HL-60 (cell line): ENCODE measurements around the gene ZNF521.

Experiments used
- POLR2AphosphoS5 ChIP-seq: IDR thresholded peaks from 2 replicates; pipeline ENCODE4 v1.6.1; 2012; ENCODE audit warnings: low read depth
- TF ChIP-seq, protein P1 (sequence below): IDR thresholded peaks from one replicate; pipeline ENCODE4 v1.5.1; 2011; ENCODE audit warnings: low read length, control low read depth, inconsistent platforms; ENCODE audit not compliant: insufficient read depth

DNA sequence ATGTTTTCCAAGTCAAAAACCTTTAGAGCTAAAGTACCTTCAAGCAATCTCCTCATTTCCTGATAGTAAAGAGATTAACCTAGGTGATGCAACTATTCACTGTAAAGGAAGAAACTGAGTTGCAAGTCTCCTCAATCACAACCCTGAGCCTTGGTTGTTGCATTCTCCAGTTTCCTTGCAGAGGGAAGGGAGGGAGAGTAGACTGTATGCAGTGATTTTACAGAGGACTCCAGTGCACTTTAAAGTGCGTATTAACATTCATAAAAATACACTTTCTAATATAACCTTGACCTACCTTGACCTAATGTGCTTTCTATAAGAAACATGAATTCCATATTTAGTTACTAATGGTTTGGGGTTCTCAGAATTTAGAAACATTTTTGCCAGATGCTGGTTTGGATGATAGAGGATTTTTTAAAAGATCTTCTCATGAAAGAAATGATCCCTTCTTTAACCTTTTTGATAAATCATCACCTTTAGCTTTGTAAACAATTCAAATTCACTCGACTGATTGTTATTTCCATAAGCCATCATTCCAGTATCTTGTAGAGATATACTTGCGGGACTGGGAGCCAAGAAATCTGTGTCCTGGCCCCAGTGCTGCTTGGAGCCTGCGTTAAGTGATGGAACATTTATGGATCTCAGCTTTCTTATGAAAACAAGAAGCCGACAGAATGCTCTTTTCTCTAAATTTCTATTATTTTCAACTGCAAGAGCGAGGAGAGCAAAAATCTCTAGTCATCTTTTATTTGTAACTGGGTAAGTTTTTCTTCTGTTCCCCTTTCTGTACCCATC lies 228.3 kb downstream of the ZNF521 start:
- TF ChIP-seq, protein P1, sequence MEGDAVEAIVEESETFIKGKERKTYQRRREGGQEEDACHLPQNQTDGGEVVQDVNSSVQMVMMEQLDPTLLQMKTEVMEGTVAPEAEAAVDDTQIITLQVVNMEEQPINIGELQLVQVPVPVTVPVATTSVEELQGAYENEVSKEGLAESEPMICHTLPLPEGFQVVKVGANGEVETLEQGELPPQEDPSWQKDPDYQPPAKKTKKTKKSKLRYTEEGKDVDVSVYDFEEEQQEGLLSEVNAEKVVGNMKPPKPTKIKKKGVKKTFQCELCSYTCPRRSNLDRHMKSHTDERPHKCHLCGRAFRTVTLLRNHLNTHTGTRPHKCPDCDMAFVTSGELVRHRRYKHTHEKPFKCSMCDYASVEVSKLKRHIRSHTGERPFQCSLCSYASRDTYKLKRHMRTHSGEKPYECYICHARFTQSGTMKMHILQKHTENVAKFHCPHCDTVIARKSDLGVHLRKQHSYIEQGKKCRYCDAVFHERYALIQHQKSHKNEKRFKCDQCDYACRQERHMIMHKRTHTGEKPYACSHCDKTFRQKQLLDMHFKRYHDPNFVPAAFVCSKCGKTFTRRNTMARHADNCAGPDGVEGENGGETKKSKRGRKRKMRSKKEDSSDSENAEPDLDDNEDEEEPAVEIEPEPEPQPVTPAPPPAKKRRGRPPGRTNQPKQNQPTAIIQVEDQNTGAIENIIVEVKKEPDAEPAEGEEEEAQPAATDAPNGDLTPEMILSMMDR: no peak
- no peak for TF ChIP-seq POLR2AphosphoS5
